Measurements from ENCODE around the gene ROCK2. TPM values are rescaled to one million over a fixed set of nuclear protein-coding genes. Genes with fewer than 3 reads are reported as not detected.

The ROCK2 gene
- total and polyA plus RNA-seq, 2 of the 13 experiments (the other 11 are each of a cell fraction or from before 2014, with no cell fraction given) = 38.1 to 119 TPM

GRCh38 chr2:11388262-11389051 is 44.0 kb upstream of the ROCK2 start (continued):
- 0 out of 4 replicates have a peak, but pooled peaks of 1 of the 2 experiments have one; percentile 5 for TF ChIP-seq HMGXB4 (CRISPR knock-in tag; IDR thresholded peaks at IDR 0.05; ENCODE audit: borderline replicate concordance in 1 of 2, low read depth in 1 of 2)
- TF ChIP-seq SP4 (CRISPR knock-in tag; IDR thresholded peaks at IDR 0.05) = 0 out of 2 replicates have a peak, but pooled peaks have one; percentile 1
- TF ChIP-seq ZNF331 (CRISPR knock-in tag; IDR thresholded peaks at IDR 0.05) = no peak
- no peak for TF ChIP-seq ZNF124 (CRISPR knock-in tag; IDR thresholded peaks at IDR 0.05)
- TF ChIP-seq ZFP91 (CRISPR knock-in tag; IDR thresholded peaks at IDR 0.05; ENCODE audit: borderline replicate concordance) = no peak; the same call in 1 of the 2 replicates
- peak; percentile 41 for TF ChIP-seq ZMYM3 (CRISPR knock-in tag; IDR thresholded peaks at IDR 0.05)
- TF ChIP-seq ZNF292 (CRISPR knock-in tag; IDR thresholded peaks at IDR 0.05; ENCODE audit: borderline replicate concordance, low read depth) = 0 out of 2 replicates have a peak, but pooled peaks have one; percentile 23
- TF ChIP-seq ZNF670 (CRISPR knock-in tag; IDR thresholded peaks at IDR 0.05; ENCODE audit: borderline replicate concordance) = 0 out of 2 replicates have a peak, but pooled peaks have one; percentile 14
- 0 out of 2 replicates have a peak, but pooled peaks have one; percentile 2 for TF ChIP-seq POGK (CRISPR knock-in tag; conservative IDR thresholded peaks at IDR 0.05)
- TF ChIP-seq HOXA5 (CRISPR knock-in tag; IDR thresholded peaks at IDR 0.05) = no peak
- peak; percentile 21; the same call in 1 of the 2 replicates for TF ChIP-seq HDAC1 (CRISPR knock-in tag; IDR thresholded peaks at IDR 0.05)
- peak; percentile 59; the same call in 1 of the 2 replicates for TF ChIP-seq TFAP4 (IDR thresholded peaks at IDR 0.05; ENCODE audit: borderline replicate concordance, low read depth)
- no peak for TF ChIP-seq CBX1 (IDR thresholded peaks at IDR 0.05; ENCODE audit: low read depth)
- no peak for TF ChIP-seq ZNF652 (CRISPR knock-in tag; IDR thresholded peaks at IDR 0.05; ENCODE audit: borderline replicate concordance, low read depth)
- TF ChIP-seq KDM5B (CRISPR knock-in tag; IDR thresholded peaks at IDR 0.05; ENCODE audit: borderline replicate concordance) = peak; percentile 19; the same call in 1 of the 2 replicates
- no peak for TF ChIP-seq HNF4G (IDR thresholded peaks at IDR 0.05; ENCODE audit: borderline replicate concordance, low read depth, low read length)
- 0 out of 2 replicates have a peak, but pooled peaks have one; percentile 13 for TF ChIP-seq HNF4G (CRISPR knock-in tag; IDR thresholded peaks at IDR 0.05; ENCODE audit: borderline replicate concordance, low read depth)
- 0 out of 2 replicates have a peak, but pooled peaks have one; percentile 36 for TF ChIP-seq ZNF468 (CRISPR knock-in tag; IDR thresholded peaks at IDR 0.05)
- no peak for TF ChIP-seq RBAK (CRISPR knock-in tag; IDR thresholded peaks at IDR 0.05)
- no peak for TF ChIP-seq BATF2 (CRISPR knock-in tag; IDR thresholded peaks at IDR 0.05)

Data from HepG2 (cell line).